Measurements from ENCODE around the gene TSEN34. TPM values are rescaled to one million over a fixed set of nuclear protein-coding genes. Genes with fewer than 3 reads are reported as not detected.
A peak's percentile ranks its signal among the peaks of the same experiment; 100 is the strongest.
"Not testable (repeated sequence)": the region's sequence is repeated elsewhere in the genome, so short reads cannot be mapped to it uniquely, and the experiment has no call there.

The TSEN34 gene
- total RNA-seq, 2 experiments from 2014 or later: 10.9 to 13.6 TPM

DNA sequence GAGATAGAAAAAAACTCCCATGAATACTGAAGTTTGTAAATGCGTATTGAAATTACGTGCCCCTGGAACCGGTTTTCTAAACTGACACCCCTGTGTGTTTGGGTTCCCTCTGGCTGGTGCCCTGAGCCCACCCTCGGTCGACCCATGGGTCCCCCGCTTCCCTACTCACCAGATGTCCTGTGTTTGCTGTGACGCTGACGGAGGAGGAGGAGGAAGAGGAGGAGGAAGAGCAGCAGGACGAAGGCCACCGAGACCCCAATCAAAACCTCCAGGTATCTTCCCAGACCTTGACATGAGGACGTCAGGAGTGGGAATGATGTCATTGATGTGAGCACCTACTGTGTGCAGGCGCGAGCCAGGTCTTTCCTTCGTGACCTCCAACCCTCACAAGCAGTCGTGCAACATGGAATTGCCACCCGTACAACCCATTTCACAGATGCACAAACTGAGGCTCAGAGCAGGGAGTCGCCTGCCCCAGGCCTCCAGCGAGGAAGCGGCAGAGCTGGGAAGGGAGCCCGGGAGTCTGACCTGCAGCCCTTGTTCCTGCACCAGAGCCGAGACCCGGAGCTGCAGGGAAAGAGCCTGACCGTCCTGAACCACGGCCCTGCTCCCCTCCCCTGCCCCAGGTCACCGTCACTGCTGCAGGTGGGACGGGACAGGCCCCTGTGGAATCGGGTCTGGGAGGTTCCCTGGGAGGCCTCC is 28.0 kb downstream of the TSEN34 start:
- Mint-ChIP-seq H3K36me3 (ENCODE audit: low read depth) (peaks cover 12% of the 10 kb centered on the region), H3K27ac (no peak overlapping the region), H3K4me1 (peaks cover 19% of the 10 kb centered on the region), H3K9me3 (no peaks in the 10 kb centered on the region), H3K4me3 (no peak overlapping the region), H3K27me3 (peaks cover 7% of the 10 kb centered on the region)
- POLR2A ChIA-PET: no interaction called here
- CTCF ChIA-PET: no interaction called here
- no peak for DNase-seq

DNA sequence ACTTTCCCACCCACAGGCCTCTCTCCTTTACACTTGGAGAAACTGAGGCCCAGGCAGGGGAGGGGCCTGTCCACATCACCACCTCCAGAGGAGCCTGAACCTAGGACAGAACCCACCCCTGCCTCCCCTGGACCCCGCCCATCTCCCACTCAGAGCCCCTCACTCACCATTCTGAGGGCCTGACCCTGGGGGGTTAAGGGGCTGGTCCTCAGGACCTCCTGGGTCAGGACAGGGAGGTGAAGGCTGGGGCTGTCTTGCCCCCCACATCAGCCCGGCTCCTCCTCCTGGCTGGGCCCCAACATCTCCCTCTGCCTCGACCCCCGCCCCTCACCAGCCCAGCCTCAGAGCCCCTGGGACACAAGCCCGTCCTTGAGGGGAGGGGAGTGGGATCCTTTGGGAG is 28.6 kb downstream of the TSEN34 start:
- H3K27ac Mint-ChIP-seq, CTCF ChIA-PET, POLR2A ChIA-PET, H3K9me3 Mint-ChIP-seq, DNase-seq, H3K27me3 Mint-ChIP-seq, H3K4me3 Mint-ChIP-seq: not testable (repeated sequence)
- Mint-ChIP-seq H3K4me1 (peaks cover 19% of the 10 kb centered on the region), H3K36me3 (ENCODE audit: low read depth) (peaks cover 11% of the 10 kb centered on the region)

DNA sequence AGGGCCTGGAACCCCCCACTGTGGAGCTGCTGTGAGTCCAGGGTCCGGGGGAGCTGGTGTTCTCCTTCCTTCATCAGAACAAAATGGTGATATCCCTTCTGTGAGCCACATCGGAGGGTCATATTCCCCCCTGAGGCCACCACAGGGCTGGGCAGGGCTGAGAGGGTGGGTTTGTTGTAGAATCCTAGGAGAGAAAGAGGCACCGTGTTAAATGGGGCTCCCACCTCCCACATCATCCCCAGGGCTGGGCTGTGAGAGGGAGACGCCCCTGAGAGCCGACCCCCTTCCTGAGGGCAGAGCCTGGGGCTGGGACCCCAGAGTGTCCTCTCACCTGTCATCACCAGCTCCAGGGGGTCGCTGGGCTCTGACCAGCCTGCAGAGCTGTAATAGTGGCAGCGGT is 30.8 kb downstream of the TSEN34 start:
- DNase-seq; H3K27ac Mint-ChIP-seq; H3K36me3 Mint-ChIP-seq (ENCODE audit: low read depth); H3K9me3 Mint-ChIP-seq; CTCF ChIA-PET; H3K4me3 Mint-ChIP-seq; POLR2A ChIA-PET: not testable (repeated sequence)
- Mint-ChIP-seq H3K27me3 (peaks cover 12% of the 10 kb centered on the region), H3K4me1 (peaks cover 19% of the 10 kb centered on the region)

DNA sequence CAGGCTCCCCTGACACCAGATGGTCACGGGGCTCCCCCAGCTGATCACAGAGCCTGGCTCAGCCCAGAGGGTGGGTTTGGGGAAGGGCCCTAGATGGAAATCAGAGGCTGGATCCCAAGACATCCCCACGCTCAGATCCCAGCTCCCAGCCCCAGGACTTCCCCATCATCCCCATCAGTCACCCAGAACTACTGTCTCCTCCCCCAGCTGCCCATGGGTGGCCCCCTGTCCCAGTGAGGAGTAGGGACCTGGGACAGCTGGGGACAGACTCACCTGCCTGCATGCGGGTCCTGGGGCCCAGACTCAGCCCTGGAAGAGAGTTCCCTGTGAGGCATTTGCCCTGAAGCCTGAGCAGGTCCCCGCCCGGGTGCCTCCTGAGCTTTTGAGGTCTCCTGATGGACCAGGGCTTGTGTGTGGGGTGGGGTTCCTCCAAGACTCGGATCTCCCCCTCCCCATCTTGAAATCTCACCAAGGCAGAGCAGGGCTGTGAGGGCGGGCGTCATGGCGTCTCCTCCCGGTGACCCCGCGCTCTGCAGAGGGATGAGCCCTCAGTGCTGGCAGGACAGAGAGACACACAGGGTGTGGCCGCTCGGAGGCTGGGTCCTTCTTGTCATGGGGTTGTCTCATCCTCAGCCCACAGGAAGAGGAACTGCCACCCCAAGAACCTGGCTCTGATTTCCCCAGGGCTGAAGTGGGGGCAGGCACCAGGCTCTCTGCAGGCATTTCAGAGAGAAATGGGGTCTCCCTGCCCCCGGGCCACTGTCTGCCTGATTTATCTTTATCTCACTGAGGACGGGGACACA is 31.6 kb downstream of the TSEN34 start, which contains the start of gene LILRB3:
Gene LILRB3, minus strand, starts transcription at position 534 of the 803 bp plus-strand sequence. Its CDS starts 31 bp downstream, at position 503.
- H3K27ac Mint-ChIP-seq: peak within 1 kb of the TSS; percentile 59
- peak; percentile 41 for DNase-seq
- CTCF ChIA-PET; H3K36me3 Mint-ChIP-seq (ENCODE audit: low read depth); POLR2A ChIA-PET; H3K9me3 Mint-ChIP-seq: not testable (repeated sequence)
- H3K4me1 Mint-ChIP-seq: peaks cover 19% of the 10 kb centered on the region
- peaks cover 14% of the 10 kb centered on the region for H3K27me3 Mint-ChIP-seq
- peak within 1 kb of the TSS; percentile 59 for H3K4me3 Mint-ChIP-seq

DNA sequence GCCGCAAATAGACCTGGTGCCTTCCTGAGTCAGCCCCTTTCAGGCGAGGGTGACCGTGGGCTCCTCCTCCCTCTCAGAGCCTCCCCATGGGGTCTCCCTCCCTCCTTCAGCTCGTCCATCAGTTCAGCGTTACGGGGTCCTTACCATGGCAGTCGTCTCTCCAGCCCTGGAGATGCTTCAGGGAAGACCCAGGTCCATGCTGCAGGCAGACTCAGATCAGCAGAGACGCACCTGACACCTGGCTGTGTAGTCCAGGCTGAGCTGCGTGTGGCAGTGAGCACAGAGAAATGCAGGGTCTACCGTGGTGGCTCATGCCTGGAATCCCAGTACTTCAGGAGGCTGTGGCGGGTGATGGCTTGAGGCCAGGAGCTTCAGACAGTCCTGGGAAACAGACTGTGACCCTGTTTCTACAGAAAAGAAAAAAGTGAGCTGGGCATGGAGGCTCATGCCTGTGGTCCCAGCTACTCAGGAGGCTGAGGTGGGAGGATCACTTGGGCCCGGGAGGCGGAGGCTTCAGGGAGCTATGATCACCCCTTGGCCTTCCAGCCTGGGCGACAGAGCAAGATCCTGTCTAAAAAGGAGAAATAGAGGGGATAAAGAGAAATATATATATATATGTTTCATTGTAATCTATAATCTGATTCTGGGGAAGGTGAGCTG is 32.3 kb downstream of the TSEN34 start:
- peak overlapping the region; percentile 59 for H3K4me3 Mint-ChIP-seq
- CTCF ChIA-PET; POLR2A ChIA-PET; DNase-seq; H3K36me3 Mint-ChIP-seq (ENCODE audit: low read depth); H3K9me3 Mint-ChIP-seq: not testable (repeated sequence)
- H3K27me3 Mint-ChIP-seq: peaks cover 18% of the 10 kb centered on the region
- peak overlapping the region; percentile 59 for H3K27ac Mint-ChIP-seq
- H3K4me1 Mint-ChIP-seq: peaks cover 19% of the 10 kb centered on the region

GRCh38 chr19:54223937-54224281 is 32.8 kb downstream of the TSEN34 start:
- POLR2A ChIA-PET; H3K9me3 Mint-ChIP-seq; H3K36me3 Mint-ChIP-seq (ENCODE audit: low read depth); DNase-seq; H3K27ac Mint-ChIP-seq; CTCF ChIA-PET; H3K4me3 Mint-ChIP-seq: not testable (repeated sequence)
- H3K27me3 Mint-ChIP-seq: peaks cover 20% of the 10 kb centered on the region
- H3K4me1 Mint-ChIP-seq: peaks cover 19% of the 10 kb centered on the region

DNA sequence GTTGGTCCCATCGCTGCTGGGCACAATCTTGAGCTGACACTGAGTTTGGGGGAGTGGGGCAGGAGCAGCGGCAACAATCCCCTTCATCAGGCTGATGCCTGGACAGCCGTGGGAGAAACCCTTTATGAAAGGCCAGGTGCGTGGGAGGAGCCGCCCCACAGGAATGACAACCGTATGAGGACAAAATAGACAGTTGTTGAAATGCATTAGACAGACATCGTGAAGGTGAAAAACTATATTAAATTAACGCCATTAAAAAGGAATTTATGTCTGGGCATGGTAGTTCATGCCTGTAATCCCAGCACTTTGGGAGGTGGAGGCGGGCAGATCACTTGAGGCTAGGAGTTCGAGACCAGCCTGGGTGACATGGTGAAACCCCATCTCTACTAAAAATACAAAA is 33.5 kb downstream of the TSEN34 start:
- H3K4me3 Mint-ChIP-seq; H3K9me3 Mint-ChIP-seq; H3K27ac Mint-ChIP-seq; CTCF ChIA-PET; H3K36me3 Mint-ChIP-seq (ENCODE audit: low read depth); POLR2A ChIA-PET; DNase-seq: not testable (repeated sequence)
- Mint-ChIP-seq H3K27me3 (peaks cover 24% of the 10 kb centered on the region), H3K4me1 (peaks cover 19% of the 10 kb centered on the region)

DNA sequence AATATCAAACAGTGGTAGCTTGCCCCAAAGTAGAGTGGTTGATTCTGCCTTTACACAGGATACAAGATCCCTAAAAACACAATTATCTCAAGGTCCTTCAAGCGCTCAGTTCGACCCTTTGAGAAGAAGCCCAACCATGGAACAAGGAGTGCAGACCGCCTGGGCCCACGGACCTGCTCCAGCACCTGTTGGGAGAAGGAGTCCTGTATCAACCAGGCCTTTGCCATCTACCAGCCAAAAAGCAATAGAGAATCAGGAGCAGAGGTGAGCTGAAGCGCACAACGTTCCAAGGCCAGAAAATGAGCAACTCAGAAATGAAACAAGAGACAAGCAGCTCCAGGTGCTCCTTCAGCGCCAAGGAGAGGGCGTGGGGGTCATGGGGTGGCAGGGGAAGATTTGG is 38.0 kb downstream of the TSEN34 start:
- POLR2A ChIA-PET: interaction anchor here (1.0 kb wide), 1 partner anchor 18 kb away, joined by 3 read pairs; no protein-coding TSS in a partner anchor
- no peak for DNase-seq
- no peaks in the 10 kb centered on the region for H3K36me3 Mint-ChIP-seq (ENCODE audit: low read depth)
- peaks cover 5% of the 10 kb centered on the region for H3K4me1 Mint-ChIP-seq
- H3K9me3 Mint-ChIP-seq: no peaks in the 10 kb centered on the region
- CTCF ChIA-PET: interaction anchor here (1.4 kb wide), 1 partner anchor 37 kb away, joined by 3 read pairs; no protein-coding TSS in a partner anchor
- H3K27me3 Mint-ChIP-seq: peaks cover 43% of the 10 kb centered on the region
- H3K4me3 Mint-ChIP-seq: no peak overlapping the region
- no peak overlapping the region for H3K27ac Mint-ChIP-seq

GRCh38 chr19:54230031-54230430 is 38.9 kb downstream of the TSEN34 start:
- ChIA-PET POLR2A (no interaction called here), CTCF (interaction anchor here (0.7 kb wide), 1 partner anchor 93 kb away, joined by 4 read pairs; no protein-coding TSS in a partner anchor)
- peaks cover 5% of the 10 kb centered on the region for H3K4me1 Mint-ChIP-seq
- DNase-seq: no peak
- no peak overlapping the region for H3K27ac Mint-ChIP-seq
- no peaks in the 10 kb centered on the region for H3K9me3 Mint-ChIP-seq
- peaks cover 52% of the 10 kb centered on the region for H3K27me3 Mint-ChIP-seq
- no peak overlapping the region for H3K4me3 Mint-ChIP-seq
- H3K36me3 Mint-ChIP-seq (ENCODE audit: low read depth): no peaks in the 10 kb centered on the region

DNA sequence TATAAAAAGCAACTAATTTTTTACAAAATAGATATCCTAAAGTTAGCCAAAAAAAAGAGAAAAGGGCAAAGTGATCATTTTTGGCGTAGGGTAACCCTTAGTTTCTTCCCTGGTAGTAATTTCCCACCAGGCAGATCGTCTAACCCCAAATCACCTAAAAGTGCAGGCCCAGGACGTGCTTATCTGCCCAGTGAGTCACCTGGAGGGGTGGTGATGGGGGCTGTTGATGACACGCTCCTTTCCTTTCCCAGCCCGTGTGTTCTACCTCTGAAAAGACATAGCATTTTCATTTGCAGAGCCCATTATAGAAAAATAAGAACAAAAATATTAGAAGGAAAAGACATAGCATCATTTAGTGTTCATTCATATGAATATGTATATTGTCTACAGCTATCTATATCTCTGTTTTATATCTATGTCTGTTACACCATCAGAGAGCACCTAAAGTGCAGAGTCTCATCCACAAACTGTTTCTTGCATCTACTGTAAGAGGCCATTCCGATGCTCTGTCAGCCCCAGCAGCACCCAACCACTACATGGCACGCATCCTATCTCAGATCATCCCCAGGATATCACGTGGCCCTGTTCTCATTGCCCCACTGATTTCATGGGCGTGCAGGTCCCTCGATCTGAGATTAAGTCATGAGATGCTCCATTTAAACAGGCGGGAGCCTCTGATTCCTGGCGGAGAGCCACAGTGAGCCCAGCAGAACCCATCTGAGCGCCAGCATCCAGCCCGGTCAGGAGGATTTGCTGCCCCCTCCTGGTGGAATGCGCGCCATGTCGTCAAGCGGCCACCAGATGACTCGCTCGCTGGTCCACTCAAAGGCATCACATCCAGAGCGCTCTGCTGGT is 40.2 kb downstream of the TSEN34 start:
- Mint-ChIP-seq H3K36me3 (ENCODE audit: low read depth) (no peaks in the 10 kb centered on the region), H3K27me3 (peaks cover 53% of the 10 kb centered on the region), H3K4me3 (no peak overlapping the region), H3K9me3 (no peaks in the 10 kb centered on the region), H3K27ac (no peak overlapping the region), H3K4me1 (peaks cover 5% of the 10 kb centered on the region)
- CTCF ChIA-PET: interaction anchor here (0.6 kb wide), 1 partner anchor 42 kb away, joined by 5 read pairs; the partner anchor contains the start of gene MBOAT7
- peak; percentile 86 for DNase-seq
- POLR2A ChIA-PET: interaction anchor here (1.0 kb wide), 2 partner anchors 20 to 31 kb away, joined by 3 to 4 read pairs; no protein-coding TSS in a partner anchor

DNA sequence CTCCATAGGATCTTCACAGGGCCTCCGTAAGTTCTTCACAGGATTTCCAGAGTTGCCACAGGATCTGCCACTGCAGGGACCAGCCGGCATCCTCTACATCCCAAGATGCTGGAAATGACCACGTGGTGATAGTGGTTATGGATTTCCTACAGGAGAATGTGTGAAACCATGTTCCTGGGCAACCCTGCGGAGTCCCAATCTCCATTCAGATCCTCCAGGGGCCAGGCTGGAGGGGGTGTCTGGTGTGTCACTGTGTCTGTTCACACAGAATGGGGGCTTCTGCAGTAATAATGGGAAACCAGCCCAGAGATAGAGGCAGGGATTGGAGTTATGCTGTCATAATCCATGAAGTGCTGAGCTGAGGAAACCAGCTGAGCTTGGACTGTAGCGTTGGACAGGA is 42.8 kb downstream of the TSEN34 start:
- H3K36me3 Mint-ChIP-seq (ENCODE audit: low read depth): no peaks in the 10 kb centered on the region
- ChIA-PET POLR2A (no interaction called here), CTCF (no interaction called here)
- no peaks in the 10 kb centered on the region for H3K9me3 Mint-ChIP-seq
- H3K4me1 Mint-ChIP-seq: peaks cover 5% of the 10 kb centered on the region
- H3K27ac Mint-ChIP-seq: no peak overlapping the region
- no peak for DNase-seq
- no peak overlapping the region for H3K4me3 Mint-ChIP-seq
- H3K27me3 Mint-ChIP-seq: peaks cover 52% of the 10 kb centered on the region

- H3K36me3 Mint-ChIP-seq (ENCODE audit: low read depth); H3K9me3 Mint-ChIP-seq; POLR2A ChIA-PET; DNase-seq; H3K4me1 Mint-ChIP-seq; H3K27ac Mint-ChIP-seq; H3K4me3 Mint-ChIP-seq; CTCF ChIA-PET: not testable (repeated sequence)
- H3K27me3 Mint-ChIP-seq: peaks cover 18% of the 10 kb centered on the region
Measured at GRCh38 chr19:54239491-54240371, 48.6 kb downstream of the TSEN34 start.
